IPS-18c (cell line): Measurements from ENCODE around the gene ABI2.

Experiments used
- H3K4me3 ChIP-seq: 2 replicates; pipeline ENCODE4 v1.7.0; 2013; ENCODE audit warnings: low read depth, mild to moderate bottlenecking, low read length, moderate library complexity; ENCODE audit not compliant: insufficient read depth
- H3K9me3 ChIP-seq: one replicate; pipeline ENCODE4 v1.6.1; 2013; ENCODE audit warnings: mild to moderate bottlenecking, low read length, moderate library complexity; ENCODE audit not compliant: control insufficient read depth, insufficient read depth

The ABI2 gene

DNA sequence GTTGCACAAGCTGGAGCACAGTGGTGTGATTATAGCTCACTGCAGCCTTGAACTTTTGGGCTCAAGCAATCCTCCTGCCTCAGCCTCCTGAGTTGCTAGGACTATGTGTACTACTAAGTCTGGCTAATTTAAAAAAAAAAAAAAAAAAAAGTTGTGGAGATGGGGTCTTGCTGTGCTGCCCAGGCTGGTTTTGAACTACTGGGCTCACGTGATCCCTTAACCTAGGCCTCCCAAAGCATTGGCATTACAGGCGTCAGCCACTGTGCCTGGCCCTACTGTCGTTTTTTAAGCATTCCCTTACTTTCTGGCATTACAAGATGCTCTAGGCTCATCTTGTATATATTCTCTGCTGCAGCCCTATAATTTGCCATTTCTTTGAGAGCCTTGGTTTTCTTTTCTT is 118.6 kb downstream of the ABI2 start:
- H3K4me3 ChIP-seq, result no peak overlapping the region
- H3K9me3 ChIP-seq, result no peaks in the 10 kb centered on the region

DNA sequence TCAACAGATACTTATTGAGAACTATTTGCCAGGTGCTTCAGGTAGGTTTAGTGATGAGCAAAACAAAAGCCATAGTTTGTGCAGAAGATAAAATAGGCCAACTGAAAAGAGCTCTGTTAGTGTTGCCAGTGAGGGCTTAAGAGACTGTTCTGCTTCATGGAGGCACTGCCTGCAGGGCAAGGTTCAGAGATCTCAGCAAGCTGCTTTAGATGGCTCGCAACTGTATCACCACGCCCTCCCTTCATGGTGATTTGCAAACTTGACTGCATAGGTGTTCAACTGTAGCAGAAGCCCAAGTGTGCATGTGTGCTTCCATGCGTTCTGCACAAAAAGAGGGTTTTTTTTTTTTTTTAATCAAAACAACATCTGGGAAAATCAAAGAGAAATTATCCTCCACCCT is 122.4 kb downstream of the ABI2 start:
- Histone ChIP-seq H3K9me3 (no peaks in the 10 kb centered on the region), H3K4me3 (no peak overlapping the region)

DNA sequence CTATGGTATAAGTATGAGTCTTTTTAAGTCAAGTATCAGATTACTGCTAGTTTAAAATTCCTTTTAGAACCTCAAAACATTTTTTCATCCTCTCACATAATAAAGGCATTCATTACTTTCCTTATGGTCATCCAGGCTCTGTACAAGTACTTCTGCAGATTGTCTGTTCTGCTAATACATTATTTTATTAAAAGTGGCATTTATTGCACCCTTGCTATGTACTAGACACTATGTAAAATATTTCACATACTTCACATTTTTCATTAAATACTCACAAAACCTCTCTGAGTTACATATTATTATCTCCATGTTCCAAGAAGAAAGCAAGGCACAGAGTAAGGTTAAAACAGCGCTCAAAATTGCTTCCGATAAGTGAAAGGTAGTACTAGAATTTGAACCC is 122.8 kb downstream of the ABI2 start:
- Histone ChIP-seq H3K4me3 (no peak overlapping the region), H3K9me3 (no peaks in the 10 kb centered on the region)

DNA sequence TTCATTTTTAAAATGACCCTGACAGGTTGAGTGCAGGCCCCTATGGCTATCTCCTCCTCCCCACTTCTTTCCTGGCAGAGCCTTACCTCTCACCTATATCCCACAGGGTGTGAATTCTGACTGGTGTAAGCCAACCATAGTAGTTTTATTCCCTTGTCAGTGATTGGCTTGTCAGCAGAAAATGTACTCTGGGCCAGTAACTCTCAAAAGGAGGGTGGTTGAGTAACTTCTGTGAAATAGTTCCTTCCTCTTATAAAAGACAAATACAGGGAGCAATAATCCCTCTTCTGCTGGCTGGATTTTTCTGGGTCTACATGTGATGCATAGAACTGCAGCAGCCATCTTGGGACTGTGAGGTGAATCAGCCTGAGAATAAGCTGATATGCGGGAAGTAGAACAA is 123.5 kb downstream of the ABI2 start:
- H3K4me3 ChIP-seq, result no peak overlapping the region

DNA sequence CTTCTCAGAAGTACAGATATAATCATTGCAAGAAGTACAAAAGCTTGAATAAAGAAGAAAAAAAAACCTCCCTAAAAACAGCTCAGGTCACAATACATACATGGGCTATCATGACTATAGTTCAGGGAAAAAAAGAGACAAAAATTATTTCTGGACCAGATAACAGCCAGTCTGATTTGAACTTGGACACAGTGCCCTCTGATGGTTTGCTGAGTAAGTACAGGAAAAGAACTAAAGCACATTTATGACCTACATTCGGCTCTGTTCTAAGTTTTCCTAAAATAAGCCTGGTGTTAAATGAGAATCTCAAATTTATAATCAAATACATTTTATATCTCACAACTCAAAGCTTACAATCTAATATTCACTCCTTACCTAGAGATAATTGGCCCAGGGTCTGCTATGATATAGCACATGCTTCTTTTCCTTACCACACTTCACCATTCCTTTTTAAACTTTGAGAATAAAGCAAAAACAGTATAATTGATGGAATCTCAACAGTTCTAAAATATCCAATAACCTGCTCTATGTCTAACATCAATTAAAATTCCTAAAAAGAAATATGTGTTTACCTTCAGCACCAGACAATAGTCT is 125.8 kb downstream of the ABI2 start:
- H3K4me3 ChIP-seq, result no peak overlapping the region
- H3K9me3 ChIP-seq, result no peaks in the 10 kb centered on the region

More for the DNA sequence above, 123.5 kb downstream of the ABI2 start:
- H3K9me3 ChIP-seq, result no peaks in the 10 kb centered on the region

DNA sequence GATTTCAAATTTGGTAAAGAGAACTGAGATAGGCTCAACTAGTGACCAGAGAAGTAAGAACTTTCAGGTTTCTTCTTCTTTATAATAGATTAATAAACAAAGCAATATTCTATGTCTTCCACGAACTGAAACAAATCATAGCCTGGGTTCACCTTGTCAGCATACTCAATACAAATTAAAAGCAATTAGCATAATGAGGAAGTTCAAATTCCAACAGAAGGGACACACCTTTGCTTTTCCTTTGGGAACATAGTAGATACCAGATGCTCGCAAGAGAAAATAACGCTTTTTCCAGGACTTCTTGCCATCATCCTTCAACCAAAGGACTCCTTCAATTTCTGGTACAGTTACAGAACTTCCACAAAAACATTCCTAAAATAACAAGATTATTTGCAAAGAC is 127.0 kb downstream of the ABI2 start:
- Histone ChIP-seq H3K9me3 (no peaks in the 10 kb centered on the region), H3K4me3 (no peak overlapping the region)

DNA sequence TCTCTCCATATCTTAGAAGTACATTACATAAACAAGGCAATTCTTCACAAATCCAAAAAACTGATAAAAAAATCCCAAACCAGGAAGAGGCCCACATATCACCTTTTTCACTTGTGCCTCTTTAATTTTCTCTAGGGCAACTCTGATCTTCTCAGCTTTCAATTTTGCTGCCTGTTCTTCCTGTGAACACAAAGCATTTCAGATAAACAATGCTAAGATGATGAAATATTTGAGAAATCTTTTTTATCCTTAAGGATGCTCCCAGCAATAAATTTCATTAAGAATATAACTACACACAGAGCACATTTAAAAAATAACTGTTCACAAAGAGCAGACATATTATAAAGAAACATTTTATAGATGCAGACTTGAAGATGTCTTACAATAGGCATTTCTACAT is 133.6 kb downstream of the ABI2 start:
- no peaks in the 10 kb centered on the region for H3K9me3 ChIP-seq

DNA sequence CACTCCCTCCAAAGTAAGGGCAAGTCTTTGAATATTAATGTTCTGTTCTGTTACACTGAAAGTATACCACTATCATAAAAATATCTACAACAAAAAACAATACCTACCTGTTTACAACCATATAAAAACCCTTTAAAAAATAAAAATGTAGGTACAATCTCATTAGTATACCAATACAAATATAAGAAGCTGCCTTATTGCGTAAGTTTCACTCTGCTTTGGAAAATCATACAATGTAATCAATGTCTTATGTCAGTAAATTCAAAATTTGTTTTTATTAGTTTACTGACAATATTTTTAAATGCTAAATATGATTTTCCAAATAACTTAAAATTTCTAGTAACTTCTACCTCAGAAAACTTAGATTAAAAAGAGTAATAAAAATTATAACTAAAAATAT is 134.1 kb downstream of the ABI2 start:
- Histone ChIP-seq H3K9me3 (no peaks in the 10 kb centered on the region), H3K4me3 (no peak overlapping the region)

More for the DNA sequence above, 133.6 kb downstream of the ABI2 start:
- H3K4me3 ChIP-seq, result no peak overlapping the region

DNA sequence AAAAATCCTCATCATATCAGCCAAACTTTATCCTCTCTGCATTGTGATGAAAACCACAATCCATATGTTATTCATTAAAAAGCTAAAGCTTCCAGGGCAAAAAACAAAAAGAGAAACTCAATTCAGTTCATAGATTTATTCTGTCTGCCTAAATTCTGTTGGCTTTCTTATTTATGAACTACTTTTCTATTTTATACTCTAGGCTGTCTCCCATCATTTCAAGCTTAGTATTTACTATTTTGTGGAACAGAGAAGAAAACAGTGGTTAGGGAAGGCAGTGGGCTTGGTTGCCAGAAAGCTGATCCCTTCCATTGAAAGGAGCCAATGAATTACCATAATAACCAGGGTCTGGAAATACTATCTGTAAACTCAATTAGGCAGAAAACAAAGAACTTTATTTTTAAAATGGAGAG is 135.1 kb downstream of the ABI2 start:
- H3K4me3 ChIP-seq, result no peak overlapping the region
- no peaks in the 10 kb centered on the region for H3K9me3 ChIP-seq

DNA sequence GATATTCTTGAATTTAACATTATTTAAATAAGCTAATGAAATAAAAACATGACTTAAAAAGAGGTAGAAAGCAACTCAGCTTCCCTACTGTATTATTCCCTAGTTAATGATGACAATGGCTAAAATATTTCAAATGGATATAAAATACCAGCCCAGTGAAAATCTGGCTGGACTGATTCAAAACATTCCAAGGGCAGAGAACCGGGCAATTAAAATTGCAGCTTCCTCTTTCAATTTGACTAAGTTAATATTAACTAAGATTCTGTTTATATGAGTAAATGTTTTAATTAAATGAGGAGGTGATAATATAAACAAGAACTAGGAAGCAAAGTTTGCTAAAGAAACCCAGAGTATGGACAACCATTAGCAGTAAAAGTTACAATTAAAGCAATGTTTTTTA is 141.4 kb downstream of the ABI2 start:
- Histone ChIP-seq H3K9me3 (no peaks in the 10 kb centered on the region), H3K4me3 (no peak overlapping the region)

DNA sequence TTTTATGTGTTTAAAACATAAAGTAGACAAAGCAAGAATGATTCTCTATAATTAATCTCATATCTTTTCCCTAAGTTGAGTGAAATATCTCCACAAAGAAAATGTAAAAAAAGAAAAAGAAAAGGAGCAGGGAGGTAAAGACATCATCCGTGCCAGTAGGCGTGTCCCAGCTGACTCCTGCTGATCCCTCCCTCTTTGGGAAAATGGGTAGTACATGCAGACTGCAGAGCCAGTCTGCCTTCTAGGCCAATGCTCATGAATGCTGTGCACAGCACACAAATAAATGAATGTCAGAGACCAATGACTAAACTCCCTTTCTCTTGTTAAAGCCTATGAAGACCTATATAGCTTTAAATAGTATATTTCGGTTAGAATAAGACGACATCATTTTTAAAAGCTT is 142.2 kb downstream of the ABI2 start:
- no peaks in the 10 kb centered on the region for H3K9me3 ChIP-seq
- H3K4me3 ChIP-seq, result no peak overlapping the region

DNA sequence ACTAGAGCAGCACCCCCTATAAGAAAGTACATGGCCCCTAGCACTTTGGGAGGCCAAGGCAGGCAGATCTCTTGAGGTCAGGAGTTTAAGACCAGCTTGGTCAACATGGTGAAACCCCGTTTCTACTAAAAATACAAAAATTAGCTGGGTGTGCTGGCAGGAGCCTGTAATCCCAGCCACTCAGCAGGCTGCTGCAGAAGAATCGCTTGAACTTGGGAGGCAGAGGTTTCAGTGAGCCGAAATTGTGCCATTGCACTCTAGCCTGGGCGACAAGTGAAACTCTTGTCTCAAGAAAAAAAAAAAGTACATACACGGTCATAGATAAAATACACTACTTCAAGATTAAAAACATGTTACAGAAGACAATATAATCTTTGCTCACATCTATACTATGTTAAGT is 143.1 kb downstream of the ABI2 start:
- H3K4me3 ChIP-seq, result no peak overlapping the region

DNA sequence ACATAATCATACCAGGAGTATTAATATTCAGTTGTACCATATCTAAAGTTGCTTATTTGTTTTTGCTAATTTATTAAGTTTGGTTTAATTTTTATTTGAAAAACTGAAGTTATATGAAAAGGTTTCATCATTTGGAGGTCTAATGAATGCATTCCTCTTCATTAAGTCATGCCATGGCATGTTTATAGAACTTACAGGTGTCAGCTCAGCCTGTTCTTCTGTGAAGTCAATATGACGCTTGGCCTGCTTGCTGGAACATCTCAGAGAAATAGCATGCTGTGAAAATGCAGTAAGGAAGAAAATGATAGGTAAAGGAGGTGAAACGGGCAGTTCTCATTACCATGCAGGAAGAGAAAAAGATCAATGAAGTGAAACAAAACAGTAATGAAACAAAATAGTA is 148.7 kb downstream of the ABI2 start:
- no peaks in the 10 kb centered on the region for H3K9me3 ChIP-seq
- no peak overlapping the region for H3K4me3 ChIP-seq

More for the DNA sequence above, 143.1 kb downstream of the ABI2 start:
- no peaks in the 10 kb centered on the region for H3K9me3 ChIP-seq

DNA sequence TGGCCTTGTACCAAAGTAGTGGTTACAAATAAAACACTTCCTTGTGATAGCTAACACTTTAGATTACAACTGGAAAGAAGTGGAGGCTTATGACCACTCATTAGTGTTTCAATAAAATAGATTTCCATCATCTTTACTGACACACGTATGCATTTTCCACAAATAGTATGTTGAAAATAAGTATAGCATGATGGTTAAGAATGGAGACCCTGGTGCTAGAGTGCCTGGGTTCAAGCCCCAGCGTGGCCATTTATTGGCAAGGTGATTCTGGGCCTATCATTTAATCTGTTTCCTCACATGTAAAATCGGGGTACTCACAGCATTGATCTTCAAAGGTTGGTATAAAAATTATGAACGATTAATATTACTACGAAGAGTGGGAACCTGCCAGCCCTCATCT is 152.4 kb downstream of the ABI2 start:
- H3K9me3 ChIP-seq, result no peaks in the 10 kb centered on the region
- H3K4me3 ChIP-seq, result no peak overlapping the region

DNA sequence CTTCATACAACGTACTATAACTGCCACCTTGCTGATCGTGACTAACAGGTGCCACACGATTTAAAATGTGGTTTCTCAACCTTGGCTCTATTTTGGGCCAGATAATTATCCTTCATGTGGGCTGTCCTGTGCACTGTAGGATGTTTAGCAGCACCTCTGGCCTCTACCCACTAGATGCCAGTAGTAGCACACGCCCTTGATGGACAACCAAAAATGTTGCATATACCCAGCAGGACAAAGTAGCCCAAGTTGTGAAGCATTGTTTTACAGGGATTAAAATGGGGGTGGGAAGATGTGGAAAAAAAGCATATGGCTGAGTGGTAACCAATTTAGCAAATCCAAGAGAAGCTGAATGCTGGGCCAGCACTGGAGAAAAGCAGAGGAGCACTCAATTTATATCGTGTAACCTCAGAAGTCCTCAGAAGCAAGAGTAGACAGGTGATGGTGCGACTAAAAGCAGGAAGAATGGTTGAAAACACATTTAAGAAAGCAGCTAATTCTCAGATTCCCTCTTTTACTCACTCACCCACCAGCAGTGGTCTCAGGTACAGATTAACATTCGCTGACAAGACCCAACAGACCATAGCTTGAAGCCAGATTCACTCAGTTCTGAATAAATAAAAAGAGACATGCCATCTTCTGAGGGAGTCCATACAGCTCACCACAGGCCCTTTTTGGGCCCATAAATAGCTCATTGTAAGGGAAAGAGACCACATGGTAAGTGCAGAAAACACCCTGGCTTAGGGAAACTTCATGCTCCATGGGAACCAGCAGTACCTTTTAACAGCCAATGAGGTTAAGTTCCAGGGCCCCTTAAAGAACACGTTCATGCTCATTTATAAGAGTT is 156.3 kb downstream of the ABI2 start:
- H3K9me3 ChIP-seq, result no peaks in the 10 kb centered on the region
- H3K4me3 ChIP-seq, result no peak overlapping the region

DNA sequence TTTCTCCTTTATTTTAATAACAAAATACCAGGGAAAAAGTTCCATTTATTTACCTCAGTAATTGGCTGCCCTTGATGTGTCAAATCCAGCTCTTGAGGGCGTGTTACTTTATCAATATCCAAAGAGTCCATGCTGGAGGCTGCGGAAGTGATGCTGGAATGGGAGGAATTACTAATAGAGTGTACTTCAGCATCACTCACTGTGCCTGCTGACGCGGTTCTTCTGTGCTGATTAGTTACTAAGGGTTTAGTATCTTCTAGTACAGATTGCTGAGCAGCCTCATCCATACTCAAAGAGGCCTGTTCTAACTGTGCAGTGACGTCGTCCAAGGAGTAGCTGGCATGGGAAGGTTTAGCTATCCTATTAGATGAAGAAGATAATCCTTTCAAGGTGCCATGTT is 161.3 kb downstream of the ABI2 start:
- no peaks in the 10 kb centered on the region for H3K9me3 ChIP-seq

DNA sequence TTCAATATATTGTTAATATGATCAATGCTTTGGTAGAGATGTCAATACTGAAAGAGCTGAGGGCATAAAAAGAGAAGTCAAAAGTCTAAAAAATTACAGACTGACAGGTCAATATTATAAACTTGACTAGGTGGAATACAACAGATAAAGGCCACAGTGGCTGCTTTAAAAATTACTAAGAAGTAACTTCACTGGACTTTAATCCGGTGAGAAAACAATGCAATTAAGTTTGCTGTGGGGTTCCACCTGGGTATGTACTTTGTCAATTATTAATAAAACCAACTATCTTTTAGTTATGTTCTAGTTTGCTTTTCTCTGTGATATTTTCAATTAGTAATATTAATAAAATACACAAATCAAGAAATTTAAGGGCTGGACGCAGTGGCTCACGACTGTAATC is 162.2 kb downstream of the ABI2 start:
- Histone ChIP-seq H3K4me3 (no peak overlapping the region), H3K9me3 (no peaks in the 10 kb centered on the region)

More for the DNA sequence above, 161.3 kb downstream of the ABI2 start:
- no peak overlapping the region for H3K4me3 ChIP-seq

DNA sequence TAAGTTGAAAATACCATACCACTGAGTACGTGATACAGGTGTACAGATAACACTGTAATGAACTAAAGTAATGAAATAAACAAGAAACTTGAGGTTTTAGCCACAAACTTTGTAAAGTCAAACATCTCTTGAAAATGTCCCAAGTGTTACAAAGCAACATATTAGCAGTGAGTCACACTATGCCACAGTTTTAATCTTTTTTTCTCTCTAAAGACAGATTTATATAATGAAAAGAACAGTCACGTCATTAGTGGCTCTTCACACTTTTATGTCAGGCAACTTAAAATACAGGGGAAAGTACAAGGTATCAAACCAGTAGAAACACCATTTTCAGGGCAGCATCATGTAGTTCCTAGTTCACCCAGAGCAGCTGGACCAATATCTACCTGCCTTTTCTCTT is 164.8 kb downstream of the ABI2 start:
- Histone ChIP-seq H3K9me3 (no peaks in the 10 kb centered on the region), H3K4me3 (no peak overlapping the region)
